Measurements from ENCODE around the gene ANKRD22.

Gene ANKRD22

DNA sequence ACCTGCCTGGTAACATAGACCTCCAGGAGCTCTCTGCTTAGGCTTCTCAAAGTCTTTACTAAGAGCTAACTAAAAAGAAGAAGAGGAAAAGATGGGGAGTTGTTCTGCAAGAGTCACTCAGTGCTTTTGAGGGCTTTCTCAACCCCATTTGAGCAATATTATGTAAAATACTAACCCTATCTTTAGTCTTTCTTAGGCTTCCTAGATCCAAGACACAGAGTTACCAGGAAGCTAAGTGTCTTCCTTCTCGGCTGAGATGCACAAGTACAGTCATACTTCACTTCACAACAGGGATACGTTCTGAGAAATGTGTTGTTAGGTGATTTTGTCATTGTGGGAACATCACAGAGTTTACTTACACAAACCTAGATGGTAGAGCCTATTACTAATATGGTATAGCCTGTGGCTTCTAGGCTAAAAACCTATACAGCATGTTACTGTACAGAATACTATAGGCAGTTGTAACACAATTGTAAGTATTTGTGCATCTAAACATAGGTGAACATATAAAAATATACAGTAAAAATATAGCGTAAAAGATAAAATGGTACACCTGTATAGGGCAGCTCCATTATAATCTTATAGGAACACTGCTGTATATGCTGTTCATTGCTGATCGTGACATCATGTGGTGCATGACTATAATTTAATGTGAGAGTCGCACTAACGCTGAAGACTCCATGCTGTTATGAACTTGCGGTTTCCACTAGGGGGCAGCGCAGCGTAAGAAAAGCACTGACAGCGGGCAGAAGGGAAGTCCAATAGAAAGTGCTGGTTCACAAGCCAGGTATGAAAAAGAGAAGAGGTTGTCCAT is 16.3 kb downstream of the ANKRD22 start:
- peak; percentile 77 to 79 for DNase-seq (ENCODE audit: low read depth in 2 of 2)

DNA sequence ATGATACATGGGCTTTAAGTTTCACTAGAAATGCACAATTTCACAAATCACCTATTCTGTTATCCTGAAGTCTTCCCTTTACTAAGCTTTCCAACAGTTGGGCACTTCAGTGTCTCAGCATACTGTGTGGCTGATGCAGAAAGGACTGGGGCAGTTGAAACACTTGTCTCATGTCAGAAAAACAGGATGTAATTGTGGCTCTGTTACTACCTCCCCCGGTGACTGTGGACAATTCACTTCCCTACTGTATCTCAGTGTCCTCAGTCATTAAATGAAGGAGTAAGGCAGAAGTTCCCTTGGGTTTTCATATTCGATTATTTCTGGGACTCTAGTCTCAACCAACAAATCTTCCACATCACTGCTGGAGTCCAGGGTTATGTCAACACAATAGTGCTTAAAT is 17.9 kb downstream of the ANKRD22 start:
- no peak for DNase-seq (ENCODE audit: low read depth in 2 of 2)

DNA sequence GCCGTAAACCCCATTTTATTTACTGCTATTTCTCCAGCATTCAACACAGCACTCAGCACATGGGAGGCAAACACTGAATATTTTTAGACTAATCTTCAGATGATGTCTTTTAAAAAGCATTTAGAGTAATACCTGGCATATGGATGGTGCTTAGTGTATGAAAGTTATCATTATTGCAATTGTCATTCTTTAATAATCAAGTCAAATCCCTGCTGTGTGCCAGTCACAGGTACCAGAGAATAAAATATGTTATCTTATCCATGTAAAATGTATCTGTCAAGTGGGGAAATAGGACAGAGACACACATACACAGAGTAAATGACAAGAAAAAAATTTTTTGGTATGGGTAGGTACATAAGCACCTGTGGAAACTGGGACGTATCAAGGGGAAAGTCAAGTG is 18.5 kb downstream of the ANKRD22 start:
- no peak for DNase-seq (ENCODE audit: low read depth in 2 of 2)

DNA sequence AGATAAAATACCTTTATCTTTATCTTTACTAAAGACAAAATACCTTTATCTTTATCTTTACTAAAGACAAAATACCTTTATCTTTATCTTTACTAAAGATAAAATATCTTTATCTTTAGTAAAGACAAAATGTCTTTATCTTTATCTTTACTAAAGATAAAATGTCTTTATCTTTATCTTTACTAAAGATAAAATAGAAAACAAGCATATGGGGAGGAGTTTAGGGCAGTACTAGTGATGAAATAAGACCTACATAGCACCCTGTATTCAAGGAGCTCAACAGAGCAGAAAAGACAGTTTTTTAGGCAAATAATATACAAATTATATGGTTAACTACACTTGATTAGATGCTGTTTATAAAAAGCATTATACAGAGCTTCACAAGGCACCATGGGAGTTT is 19.3 kb downstream of the ANKRD22 start:
- DNase-seq (ENCODE audit: low read depth in 2 of 2) = no peak

DNA sequence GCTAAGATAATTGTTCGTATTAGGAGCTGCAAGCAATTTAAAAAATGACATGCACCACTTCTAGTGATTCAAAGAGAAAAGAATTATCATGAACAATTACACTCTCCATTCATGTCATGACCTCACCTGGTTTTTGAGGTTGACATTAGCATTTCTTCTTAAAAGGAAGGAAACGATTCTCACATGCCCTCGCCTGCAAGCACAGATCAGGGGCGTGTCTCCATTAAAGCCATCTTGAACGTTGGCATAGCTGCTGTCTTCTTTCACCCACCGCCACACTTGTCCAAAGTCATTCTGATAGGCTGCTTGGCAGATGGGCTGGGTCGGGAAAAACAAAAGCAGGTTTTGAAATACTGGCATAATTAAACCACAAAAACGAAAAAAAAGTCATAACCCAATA is 19.9 kb downstream of the ANKRD22 start:
- no peak for DNase-seq (ENCODE audit: low read depth in 2 of 2)

DNA sequence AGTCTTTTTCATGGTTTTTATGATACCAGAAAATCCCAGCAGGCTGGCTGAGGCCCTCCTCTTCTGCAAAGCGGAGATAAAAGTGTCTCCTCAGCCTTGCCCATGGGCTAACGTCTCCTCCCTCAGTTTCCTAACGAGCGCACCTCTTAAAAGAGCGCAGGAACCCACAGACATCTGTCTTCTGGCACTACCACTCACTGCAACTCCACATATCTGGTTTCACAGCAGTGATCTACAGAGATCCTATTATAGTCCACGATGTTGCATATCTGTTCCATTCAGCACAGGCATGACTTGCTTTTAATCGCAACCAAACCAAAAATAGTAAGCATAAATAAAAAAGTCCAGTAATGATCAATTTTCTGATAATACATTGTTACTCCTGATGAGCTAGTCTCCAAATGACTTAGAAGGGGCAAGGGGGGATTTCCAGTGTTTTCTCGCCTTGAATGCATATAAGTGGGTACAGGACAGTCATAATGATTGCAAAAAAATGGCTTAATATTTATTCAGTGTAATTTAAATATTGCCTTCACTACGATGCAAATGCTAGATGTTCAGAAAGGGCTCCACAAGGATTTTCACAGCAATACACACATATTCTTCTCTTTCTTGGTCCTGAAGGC is 20.9 kb downstream of the ANKRD22 start:
- no peak for DNase-seq (ENCODE audit: low read depth in 2 of 2)

DNA sequence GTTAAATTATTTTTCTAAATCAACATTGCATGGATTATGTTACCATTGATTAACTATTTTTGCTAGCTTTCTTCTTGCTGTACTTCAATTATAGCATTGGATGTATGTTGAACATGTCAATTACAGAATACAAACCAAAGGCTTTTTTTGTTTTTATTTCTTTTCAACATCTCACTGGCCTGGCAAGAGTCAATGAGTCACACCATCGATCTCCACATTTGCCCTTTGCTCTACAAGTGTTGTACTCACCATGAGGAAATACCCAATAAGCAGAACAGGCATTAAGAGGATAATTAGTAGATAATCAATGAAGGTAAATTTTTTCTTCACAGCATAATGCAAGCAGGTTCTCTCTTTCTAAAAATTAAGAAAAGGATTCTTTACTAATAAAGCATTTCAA is 23.3 kb downstream of the ANKRD22 start:
- DNase-seq (ENCODE audit: low read depth in 2 of 2) = no peak

DNA sequence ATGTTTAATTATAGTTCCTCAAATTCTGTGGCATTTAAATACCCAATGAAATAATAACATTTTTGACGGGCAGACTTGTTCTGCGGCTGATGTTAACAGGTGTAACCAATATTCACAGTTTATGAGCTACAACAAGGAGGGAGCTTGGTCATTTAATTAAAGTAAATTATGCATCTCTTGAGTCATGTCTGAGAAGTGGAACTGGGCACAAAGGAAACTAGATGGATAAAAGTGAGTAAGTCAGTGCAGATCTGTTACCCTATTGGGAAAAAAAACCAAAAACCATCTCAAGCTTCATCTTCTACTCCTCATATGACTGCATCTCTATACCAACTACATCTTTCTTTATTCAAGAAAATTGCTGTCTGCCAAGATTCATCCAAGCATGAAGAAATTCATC is 24.0 kb downstream of the ANKRD22 start:
- DNase-seq (ENCODE audit: low read depth in 2 of 2) = no peak

DNA sequence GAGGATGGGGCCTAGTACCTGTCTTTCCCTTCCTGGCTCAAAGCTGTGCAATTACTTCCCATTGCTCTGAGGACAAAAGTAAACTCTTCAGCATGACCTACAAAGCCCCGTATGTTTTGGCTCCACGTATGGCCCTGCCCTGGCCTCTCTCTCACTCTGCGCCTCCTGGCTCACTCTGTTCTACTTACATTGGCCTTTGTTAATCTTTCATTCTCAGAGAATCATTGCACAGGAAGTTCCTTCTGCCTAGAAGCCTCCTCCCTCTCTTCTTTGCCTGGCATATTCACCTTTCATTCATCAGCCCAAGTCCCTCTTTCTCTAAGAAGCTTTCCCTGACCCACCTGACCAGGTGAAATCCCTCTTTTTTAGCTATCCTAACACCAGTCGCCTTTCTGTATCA is 25.3 kb downstream of the ANKRD22 start:
- DNase-seq (ENCODE audit: low read depth in 2 of 2) = no peak

DNA sequence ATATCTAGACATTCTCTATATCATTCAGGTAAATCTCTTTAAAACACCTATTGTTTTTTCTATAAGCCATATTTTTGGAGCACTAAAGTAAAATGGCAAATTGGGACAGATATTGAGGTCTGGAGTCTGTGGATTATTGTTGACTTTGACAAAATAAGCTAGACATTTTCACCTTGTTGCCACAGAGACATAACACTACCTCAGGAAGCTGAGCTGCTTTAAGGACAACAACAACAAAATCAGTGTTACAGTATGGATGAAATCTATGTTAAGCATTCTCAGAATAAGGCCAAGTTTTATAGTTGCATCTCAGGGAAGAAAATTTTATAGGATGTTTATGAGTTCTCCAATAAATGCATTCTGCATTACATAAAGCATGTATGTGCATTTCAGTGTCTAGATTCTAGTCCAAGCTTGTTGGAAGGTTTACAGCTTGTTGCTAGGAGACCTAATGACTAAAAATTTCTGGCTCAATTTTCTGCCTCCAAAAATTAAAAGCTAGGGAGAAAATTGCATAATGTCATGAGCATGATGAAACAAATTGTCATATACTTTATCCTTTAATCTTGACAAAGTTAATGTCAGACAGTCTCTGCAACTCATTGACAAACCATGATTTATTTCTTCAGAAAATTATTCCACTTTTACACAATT is 30.8 kb downstream of the ANKRD22 start:
- no peak for DNase-seq (ENCODE audit: low read depth in 2 of 2)

DNA sequence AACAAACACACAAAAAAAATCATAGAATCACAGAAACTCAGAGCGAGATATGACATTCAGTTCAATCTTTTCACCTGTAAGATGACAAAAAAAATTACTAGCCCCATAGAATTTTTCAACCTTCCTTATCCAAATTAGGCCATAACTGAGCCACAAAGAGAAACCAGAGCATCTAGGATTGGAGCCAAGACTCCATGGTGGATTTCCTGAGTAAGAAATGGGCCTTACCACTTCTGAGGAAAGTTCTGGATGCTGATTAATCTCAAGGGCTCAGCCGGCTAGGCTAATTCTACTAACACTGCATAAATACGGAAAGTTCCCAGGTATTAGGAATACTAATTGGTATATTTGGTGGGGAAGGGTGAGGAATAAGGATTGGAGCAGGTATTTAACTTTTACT is 32.4 kb downstream of the ANKRD22 start:
- no peak for DNase-seq (ENCODE audit: low read depth in 2 of 2)

DNA sequence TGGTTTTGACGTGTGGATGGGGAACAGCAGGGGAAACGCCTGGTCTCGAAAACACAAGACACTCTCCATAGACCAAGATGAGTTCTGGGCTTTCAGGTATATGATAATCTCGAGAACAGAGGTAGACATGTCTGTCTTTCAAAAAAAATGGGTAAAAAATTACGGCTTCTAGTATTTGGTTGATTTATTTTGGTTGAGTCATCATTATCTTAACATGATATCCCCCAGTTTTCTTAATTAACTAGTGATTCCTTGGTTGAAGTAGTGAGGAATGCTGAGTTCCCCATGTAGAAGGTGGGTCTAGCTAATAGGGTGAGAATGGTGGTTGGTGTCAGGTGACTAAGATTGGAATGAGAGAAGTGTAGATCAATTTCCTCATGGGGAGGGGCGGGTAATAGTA is 38.4 kb downstream of the ANKRD22 start:
- no peak for DNase-seq (ENCODE audit: low read depth in 2 of 2)

DNA sequence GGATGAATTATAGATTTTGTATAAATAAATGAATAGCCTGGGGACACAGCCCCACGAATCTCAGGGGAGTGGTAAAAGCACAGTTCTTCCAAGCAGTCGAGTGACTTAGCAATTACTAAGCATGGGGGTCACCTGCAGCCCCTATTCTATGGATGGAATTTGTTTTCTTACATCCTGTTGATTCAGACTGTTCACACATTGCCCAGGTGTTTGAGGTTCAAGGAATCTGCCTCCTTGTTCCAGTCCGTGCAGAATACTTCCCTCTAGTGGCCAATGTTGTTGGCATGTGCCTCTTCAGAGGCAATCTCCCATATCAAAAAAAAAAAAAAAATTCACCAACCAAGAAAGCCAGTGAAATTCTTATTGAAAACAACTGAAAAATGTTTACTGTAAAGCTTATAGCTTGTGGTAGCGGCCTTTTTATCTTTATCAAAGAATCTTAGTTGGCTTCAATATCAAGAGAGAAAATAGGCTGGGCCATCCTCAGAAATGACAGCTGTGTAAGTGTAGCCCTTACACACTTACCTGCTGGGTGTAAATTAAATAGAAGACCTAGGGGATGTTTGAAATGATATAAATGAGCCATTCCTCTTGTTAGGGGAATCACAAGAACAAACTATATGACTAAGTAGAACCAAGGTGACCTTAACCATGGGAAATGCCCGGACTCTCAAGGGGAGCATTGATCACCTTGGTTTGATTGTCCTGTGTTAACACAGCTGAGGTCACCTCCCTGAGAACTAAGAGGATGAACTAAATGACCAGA is 41.3 kb downstream of the ANKRD22 start:
- no peak for DNase-seq (ENCODE audit: low read depth in 2 of 2)

DNA sequence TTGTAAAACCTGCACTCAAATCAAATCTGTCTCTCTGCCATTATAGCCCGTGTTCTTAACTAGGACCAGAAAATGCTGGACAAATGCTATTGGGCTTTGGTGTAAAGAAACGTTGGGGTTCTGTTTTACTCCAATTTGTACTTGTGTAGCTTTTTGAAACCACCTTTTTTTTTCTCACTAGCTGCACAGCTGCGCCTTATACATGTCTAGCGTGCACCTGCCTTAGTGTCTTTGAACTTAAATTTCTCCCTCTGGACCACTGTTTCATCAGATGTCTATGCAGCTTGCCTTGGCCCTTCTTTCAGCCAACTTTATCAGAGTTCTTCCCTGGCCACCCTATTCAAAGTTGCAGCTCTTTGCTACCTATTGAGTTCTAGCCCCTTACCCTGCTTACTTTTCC is 42.0 kb downstream of the ANKRD22 start:
- DNase-seq (ENCODE audit: low read depth in 2 of 2) = no peak

DNA sequence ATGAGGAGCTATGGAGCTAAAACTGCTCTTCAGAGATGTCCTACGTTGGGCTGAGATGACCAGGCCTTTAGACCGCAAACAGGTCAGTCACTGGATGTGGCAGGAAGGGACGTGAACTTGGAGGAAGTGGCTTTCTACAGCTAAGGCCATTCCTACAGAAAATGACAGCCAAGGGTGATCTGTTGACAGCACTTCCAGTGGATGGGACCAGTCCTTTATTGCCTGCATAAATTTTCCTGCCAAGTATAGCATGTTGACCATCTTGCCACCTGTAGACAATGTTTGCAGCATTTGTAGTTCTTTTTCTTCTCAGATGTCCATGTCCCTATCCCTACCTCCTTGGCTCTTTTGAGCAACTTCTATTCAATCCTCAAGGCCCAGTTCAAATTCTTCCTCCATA is 45.7 kb downstream of the ANKRD22 start:
- DNase-seq (ENCODE audit: low read depth in 2 of 2) = no peak

DNA sequence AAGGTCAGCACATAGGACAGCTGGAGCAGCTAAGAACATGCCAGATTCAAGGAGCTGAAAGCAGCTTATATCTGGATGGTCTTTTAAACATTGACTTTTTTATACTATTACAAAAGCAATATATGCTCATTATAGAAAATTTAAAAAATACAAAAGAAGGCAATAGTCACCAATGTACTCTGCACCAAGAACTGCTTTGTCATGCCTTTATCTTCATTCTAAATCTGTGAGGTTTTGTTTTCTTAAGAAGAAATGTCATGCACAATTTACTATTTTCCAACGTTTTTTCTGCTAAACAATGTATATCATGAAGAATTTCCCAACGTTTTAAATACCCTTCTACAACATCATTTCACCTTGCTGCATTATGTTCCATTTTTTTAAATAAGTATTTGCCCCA is 46.3 kb downstream of the ANKRD22 start:
- no peak for DNase-seq (ENCODE audit: low read depth in 2 of 2)

DNA sequence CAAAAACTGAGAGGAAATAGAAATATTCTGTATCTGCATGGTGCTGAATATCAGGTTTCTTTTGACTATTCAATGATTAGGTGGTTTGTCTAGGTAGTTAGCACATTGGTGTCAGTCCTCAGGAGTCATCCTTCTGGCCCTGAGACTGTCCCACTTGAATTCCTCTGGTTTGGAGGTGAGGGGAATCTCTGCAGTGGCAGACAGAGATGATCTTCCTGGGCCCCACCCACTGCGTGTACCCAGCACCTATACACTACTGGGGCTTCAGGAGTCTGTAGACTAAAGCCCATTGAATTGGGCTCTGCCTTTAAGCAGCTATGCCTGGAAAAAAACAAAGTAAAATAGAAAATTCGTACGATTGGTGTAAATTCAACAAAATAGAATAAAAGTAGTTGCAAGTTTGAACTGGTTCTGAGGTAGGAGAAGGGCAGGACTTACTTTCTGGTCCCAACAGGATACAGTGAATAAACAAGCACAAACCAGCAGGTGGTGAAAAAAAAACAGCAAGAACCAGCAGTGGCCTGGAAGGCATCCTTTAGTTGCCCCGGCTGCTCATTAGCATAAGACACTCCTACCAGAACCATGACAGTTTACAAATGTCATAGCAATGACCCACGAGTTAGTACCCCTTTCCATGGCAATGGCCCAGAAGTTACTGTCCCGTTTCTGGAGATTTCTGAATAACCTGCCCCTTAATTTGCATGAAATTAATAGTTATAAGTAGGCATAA is 47.4 kb downstream of the ANKRD22 start:
- DNase-seq (ENCODE audit: low read depth in 2 of 2) = no peak

DNA sequence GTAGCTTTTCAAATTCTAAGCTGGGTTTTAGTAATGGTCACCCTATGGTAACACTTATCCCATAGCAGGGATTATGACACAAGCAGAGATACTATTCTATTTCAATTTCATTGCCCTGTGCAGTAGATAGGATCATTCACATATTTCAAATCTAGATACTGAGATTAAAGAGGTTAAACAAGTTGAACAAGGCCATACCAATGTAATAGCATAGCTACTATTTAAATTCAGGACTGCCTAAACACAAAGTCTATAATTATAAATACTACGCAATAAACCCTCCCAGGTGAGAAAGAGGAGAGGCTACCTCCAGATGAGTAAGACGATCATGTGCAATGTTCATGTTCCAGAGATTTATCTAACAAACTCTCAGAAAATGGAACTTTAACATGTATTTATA is 48.0 kb downstream of the ANKRD22 start:
- DNase-seq (ENCODE audit: low read depth in 2 of 2) = no peak

DNA sequence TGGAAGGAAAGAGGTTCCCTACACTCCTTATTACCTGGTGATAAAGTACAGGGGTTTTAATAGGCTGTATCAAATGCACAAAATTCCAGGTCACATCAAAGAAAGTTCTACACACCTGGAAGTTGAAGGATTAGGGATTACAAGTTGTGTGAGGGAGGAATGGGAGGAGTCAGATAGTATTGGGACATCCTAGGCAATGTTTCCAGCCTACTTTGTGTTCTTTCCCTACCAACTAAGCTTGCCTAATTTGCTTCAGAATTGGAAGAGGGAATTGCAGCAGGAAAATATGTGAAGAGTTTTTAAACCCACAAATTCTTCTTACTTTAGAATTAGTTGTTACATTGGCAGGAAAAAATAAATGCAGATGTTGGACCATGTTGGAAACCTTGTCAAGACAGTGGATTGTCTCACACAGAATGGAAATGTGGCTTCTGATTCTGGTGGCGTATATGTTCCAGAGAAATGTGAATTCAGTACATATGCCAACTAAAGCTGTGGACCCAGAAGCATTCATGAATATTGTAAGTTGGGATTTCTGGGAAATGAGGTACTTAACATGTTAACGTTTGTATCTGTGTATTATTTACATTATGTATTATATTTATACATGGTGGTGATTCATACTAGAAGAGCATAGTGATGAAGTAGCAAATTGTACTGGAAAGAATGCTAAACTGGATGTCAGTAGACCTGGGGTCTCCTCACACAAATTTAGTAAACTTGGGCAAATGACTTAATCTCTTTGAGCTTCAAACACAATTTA is 48.9 kb downstream of the ANKRD22 start, which contains the start of gene LIPM:
TSS of gene LIPM (plus strand) at position 208 of the 763 bp plus-strand sequence. CDS start at position 375, 167 bp downstream.
- no peak for DNase-seq (ENCODE audit: low read depth in 2 of 2)

All from activated CD8-positive, alpha-beta memory T cell treated with anti-CD3 and anti-CD28 coated beads for 4 hours (primary cell).